HEK293 (cell line): Measurements from ENCODE around the gene KATNA1.

Experiments used
- CTCF ChIA-PET: fragments of 350-600 bp; formaldehyde crosslinking; extraction: SDS; loops from one replicate; lab custom pipeline; 2021; ENCODE audit warnings: antibody characterized with exemption; lab: Yijun Ruan, JAX
- POLR2A ChIA-PET: fragments of 300-600 bp; formaldehyde crosslinking; extraction: SDS; loops from one replicate; lab custom pipeline; 2020; ENCODE audit warnings: antibody characterized with exemption, inconsistent platforms; lab: Yijun Ruan, JAX
- H3K27ac ChIP-seq: fragments of 200-500 bp; sonication (Bioruptor generic); 2 replicates; pipeline ENCODE4 v1.5.1; 2014; ENCODE audit warnings: low read depth, low read length, control low read depth, inconsistent platforms; ENCODE audit errors: extremely low read depth
- H3K36me3 ChIP-seq, 2 experiments: fragments of 200-500 bp in 1 of 2; sonication (Bioruptor generic) in 1 of 2; 1 replicate in 1 of 2; 2 replicates in 1 of 2; pipeline ENCODE4 v1.5.1; 2014 to 2017; ENCODE audit warnings: inconsistent platforms in 2 of 2, low read length in 2 of 2; ENCODE audit not compliant: control insufficient read depth in 2 of 2, insufficient read depth in 1 of 2
- H3K4me1 ChIP-seq: fragments of 200-500 bp; sonication (Bioruptor generic); 2 replicates; pipeline ENCODE4 v1.5.1; 2014; ENCODE audit warnings: mild to moderate bottlenecking, low read length, inconsistent platforms; ENCODE audit not compliant: control insufficient read depth, insufficient read depth
- H3K4me3 ChIP-seq: 2 replicates; pipeline ENCODE4 v1.5.1; 2011; ENCODE audit warnings: low read depth, mild to moderate bottlenecking, control low read depth, low read length, moderate library complexity
- H3K9me3 ChIP-seq: fragments of 200-500 bp; sonication (Bioruptor generic); 2 replicates; pipeline ENCODE4 v1.5.1; 2014; ENCODE audit warnings: low read depth, low read length, inconsistent platforms; ENCODE audit not compliant: control insufficient read depth, insufficient read depth
- GLI4 ChIP-seq: fragments of 450-650 bp; formaldehyde crosslinking; IDR thresholded peaks from 2 replicates; pipeline ENCODE4 v1.5.1; 2016; ENCODE audit warnings: missing biosample characterization, missing genetic modification characterization
- KLF16 ChIP-seq: fragments of 450-650 bp; formaldehyde crosslinking; IDR thresholded peaks from 2 replicates; pipeline ENCODE4 v1.5.1; 2017; ENCODE audit warnings: missing biosample characterization, missing genetic modification characterization
- MYNN ChIP-seq: fragments of 450-650 bp; formaldehyde crosslinking; IDR thresholded peaks from 2 replicates; pipeline ENCODE4 v1.5.1; 2016; ENCODE audit warnings: missing biosample characterization, missing genetic modification characterization, borderline replicate concordance
- OVOL3 ChIP-seq: fragments of 450-650 bp; formaldehyde crosslinking; IDR thresholded peaks from 2 replicates; pipeline ENCODE4 v1.5.1; 2016; ENCODE audit warnings: missing biosample characterization, missing genetic modification characterization
- PATZ1 ChIP-seq: fragments of 450-650 bp; formaldehyde crosslinking; IDR thresholded peaks from 2 replicates; pipeline ENCODE4 v1.5.1; 2016; ENCODE audit warnings: missing biosample characterization, missing genetic modification characterization
- SP7 ChIP-seq: fragments of 450-650 bp; formaldehyde crosslinking; IDR thresholded peaks from 2 replicates; pipeline ENCODE4 v1.5.1; 2016; ENCODE audit warnings: missing biosample characterization, missing genetic modification characterization
- TSHZ1 ChIP-seq: fragments of 450-650 bp; formaldehyde crosslinking; IDR thresholded peaks from 2 replicates; pipeline ENCODE4 v1.5.1; 2016; ENCODE audit warnings: missing biosample characterization, missing genetic modification characterization, borderline replicate concordance
- ZBTB1 ChIP-seq: fragments of 450-650 bp; formaldehyde crosslinking; IDR thresholded peaks from 2 replicates; pipeline ENCODE4 v1.5.1; 2016; ENCODE audit warnings: missing biosample characterization, missing genetic modification characterization
- ZBTB6 ChIP-seq: fragments of 450-650 bp; formaldehyde crosslinking; IDR thresholded peaks from 2 replicates; pipeline ENCODE4 v1.5.1; 2017; ENCODE audit warnings: missing biosample characterization, missing genetic modification characterization
- ZNF112 ChIP-seq: fragments of 450-650 bp; formaldehyde crosslinking; IDR thresholded peaks from 2 replicates; pipeline ENCODE4 v1.5.0; 2017; ENCODE audit warnings: missing biosample characterization, missing genetic modification characterization
- ZNF140 ChIP-seq: fragments of 450-650 bp; formaldehyde crosslinking; IDR thresholded peaks from 2 replicates; pipeline ENCODE4 v1.5.1; 2016; ENCODE audit warnings: missing biosample characterization, missing genetic modification characterization
- ZNF169 ChIP-seq: fragments of 450-650 bp; formaldehyde crosslinking; IDR thresholded peaks from 2 replicates; pipeline ENCODE4 v1.5.1; 2016; ENCODE audit warnings: missing biosample characterization, missing genetic modification characterization
- ZNF302 ChIP-seq: fragments of 450-650 bp; formaldehyde crosslinking; IDR thresholded peaks from 2 replicates; pipeline ENCODE4 v1.5.1; 2016; ENCODE audit warnings: missing biosample characterization, missing genetic modification characterization, low read depth
- ZNF350 ChIP-seq: fragments of 450-650 bp; formaldehyde crosslinking; IDR thresholded peaks from 2 replicates; pipeline ENCODE4 v1.5.0; 2017; ENCODE audit warnings: missing biosample characterization, mild to moderate bottlenecking, missing genetic modification characterization
- ZNF391 ChIP-seq: fragments of 450-650 bp; formaldehyde crosslinking; IDR thresholded peaks from 2 replicates; pipeline ENCODE4 v1.5.1; 2016; ENCODE audit warnings: low read depth, missing biosample characterization, missing genetic modification characterization, borderline replicate concordance
- ZNF394 ChIP-seq: fragments of 450-650 bp; formaldehyde crosslinking; IDR thresholded peaks from 2 replicates; pipeline ENCODE4 v1.5.1; 2016; ENCODE audit warnings: missing biosample characterization, missing genetic modification characterization, mild to moderate bottlenecking, moderate library complexity, borderline replicate concordance
- ZNF404 ChIP-seq: fragments of 450-650 bp; formaldehyde crosslinking; IDR thresholded peaks from 2 replicates; pipeline ENCODE4 v1.5.1; 2017; ENCODE audit warnings: missing biosample characterization, missing genetic modification characterization
- ZNF544 ChIP-seq: fragments of 450-650 bp; formaldehyde crosslinking; IDR thresholded peaks from 2 replicates; pipeline ENCODE4 v1.5.0; 2017; ENCODE audit warnings: missing biosample characterization, missing genetic modification characterization
- ZNF558 ChIP-seq: fragments of 450-650 bp; formaldehyde crosslinking; IDR thresholded peaks from 2 replicates; pipeline ENCODE4 v1.5.1; 2016; ENCODE audit warnings: missing biosample characterization, missing genetic modification characterization
- ZNF561 ChIP-seq: fragments of 450-650 bp; IDR thresholded peaks from 2 replicates; pipeline ENCODE4 v1.5.1; 2018; ENCODE audit warnings: missing biosample characterization, missing genetic modification characterization, borderline replicate concordance
- ZNF629 ChIP-seq: fragments of 450-650 bp; formaldehyde crosslinking; IDR thresholded peaks from 2 replicates; pipeline ENCODE4 v1.5.1; 2017; ENCODE audit warnings: missing biosample characterization, missing genetic modification characterization
- ZNF692 ChIP-seq: fragments of 450-650 bp; formaldehyde crosslinking; IDR thresholded peaks from 2 replicates; pipeline ENCODE4 v1.5.1; 2016; ENCODE audit warnings: missing biosample characterization, missing genetic modification characterization
- ZNF701 ChIP-seq: fragments of 450-650 bp; formaldehyde crosslinking; IDR thresholded peaks from 2 replicates; pipeline ENCODE4 v1.5.1; 2016; ENCODE audit warnings: missing biosample characterization, missing genetic modification characterization
- ZSCAN5A ChIP-seq: fragments of 450-650 bp; formaldehyde crosslinking; IDR thresholded peaks from 2 replicates; pipeline ENCODE4 v1.5.1; 2016; ENCODE audit warnings: missing biosample characterization, missing genetic modification characterization

The KATNA1 gene

GRCh38 chr6:149615805-149616204 is 32.7 kb downstream of the KATNA1 start:
- Histone ChIP-seq H3K27ac (no peak overlapping the region), H3K4me1 (no peaks in the 10 kb centered on the region), H3K4me3 (no peak overlapping the region), H3K9me3 (no peaks in the 10 kb centered on the region; the same call in 1 of the 2 replicates), H3K36me3 (peaks cover 27 to 51% of the 10 kb centered on the region in 2 experiments)
- TF ChIP-seq ZBTB1 (no peak), ZBTB6 (no peak), ZNF404 (no peak), ZNF140 (tag by site-specific recombination) (no peak), ZSCAN5A (tag by site-specific recombination) (no peak)
- CTCF ChIA-PET: no interaction called here
- POLR2A ChIA-PET: interaction anchor here (0.6 kb wide), 1 partner anchor 13 kb away, joined by 3 read pairs; no protein-coding TSS in a partner anchor

- POLR2A ChIA-PET: no interaction called here
- H3K4me3 ChIP-seq: no peak overlapping the region
- no peak for TF ChIP-seq ZNF692
- TF ChIP-seq ZNF302 (tag by site-specific recombination): no peak
- no peak for TF ChIP-seq ZNF140 (tag by site-specific recombination)
- no peak for TF ChIP-seq ZNF169
- no peak for TF ChIP-seq ZNF394 (tag by site-specific recombination)
- no peak for TF ChIP-seq SP7 (tag by site-specific recombination)
- TF ChIP-seq ZNF544 (tag by site-specific recombination): no peak
- no peak for TF ChIP-seq ZNF701
- TF ChIP-seq PATZ1: no peak
- no peak for TF ChIP-seq GLI4
- TF ChIP-seq MYNN (tag by site-specific recombination): no peak
- TF ChIP-seq ZNF629 (tag by site-specific recombination): no peak
- no peak for TF ChIP-seq ZNF561 (tag by site-specific recombination)
- no peak for TF ChIP-seq ZNF112 (tag by site-specific recombination)
- TF ChIP-seq TSHZ1 (tag by site-specific recombination): no peak
- TF ChIP-seq ZNF558 (tag by site-specific recombination): no peak
- TF ChIP-seq KLF16: no peak
- no peak for TF ChIP-seq OVOL3
- no peak for TF ChIP-seq ZNF391
- no peak for TF ChIP-seq ZNF350
- H3K27ac ChIP-seq: no peak overlapping the region
- peaks cover 19 to 38% of the 10 kb centered on the region in 2 experiments; a peak in 2 of 3 replicates for H3K36me3 ChIP-seq
- CTCF ChIA-PET: no interaction called here
- no peaks in the 10 kb centered on the region; the same call in 1 of the 2 replicates for H3K9me3 ChIP-seq
- H3K4me1 ChIP-seq: no peaks in the 10 kb centered on the region
Measured at GRCh38 chr6:149614337-149614736, 34.2 kb downstream of the KATNA1 start.
